SIG-M5 treated with dmso at 0.1 percent for 504 hours (cell line): Measurements from ENCODE around the gene GPX7.

Experiments used
- DNase-seq: peaks from one replicate; lab custom pipeline; 2025; ENCODE audit not compliant: unreplicated experiment; lab: John Stamatoyannopoulos, UW

Gene GPX7

GRCh38 chr1:52628614-52629324, 26.6 kb downstream of the GPX7 start:
- DNase-seq: no peak

DNA sequence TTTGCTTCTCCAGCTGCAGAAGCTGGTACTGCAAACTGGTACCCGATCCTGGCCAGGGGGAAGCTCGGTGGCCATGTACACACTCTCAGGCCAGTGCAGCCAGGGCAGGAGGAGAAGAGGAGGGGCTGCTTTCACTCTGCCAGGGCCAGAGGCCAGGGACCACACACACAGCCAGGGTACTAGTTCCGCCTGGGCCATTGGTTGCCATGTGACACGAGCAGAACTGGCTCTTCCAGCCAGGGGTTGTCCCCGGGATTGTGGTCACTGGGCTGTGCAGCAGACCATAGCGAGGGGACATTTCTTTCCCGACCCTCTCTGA, 27.1 kb downstream of the GPX7 start:
- DNase-seq: no peak

DNA sequence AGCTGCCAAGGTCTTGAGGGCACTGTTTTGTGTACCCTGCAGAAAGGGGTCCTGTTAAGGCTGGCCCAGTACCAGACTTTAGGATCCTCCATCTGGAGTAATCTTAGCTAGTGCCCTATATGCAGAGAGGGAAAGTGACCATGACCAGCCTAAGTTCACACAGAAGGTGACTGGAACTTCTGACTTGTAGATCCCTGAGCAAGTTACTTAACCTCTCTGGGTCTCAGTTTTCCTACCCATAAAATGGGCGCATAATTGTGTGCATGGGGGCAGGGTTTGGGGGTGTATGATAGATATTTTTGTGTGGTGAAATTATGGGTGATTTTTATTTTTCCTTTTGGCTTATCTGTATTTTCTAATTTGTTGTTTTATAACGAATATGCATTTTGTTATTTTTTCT, 27.5 kb downstream of the GPX7 start:
- no peak for DNase-seq

GRCh38 chr1:52631759-52632331, 29.7 kb downstream of the GPX7 start:
- DNase-seq: peak; percentile 88

DNA sequence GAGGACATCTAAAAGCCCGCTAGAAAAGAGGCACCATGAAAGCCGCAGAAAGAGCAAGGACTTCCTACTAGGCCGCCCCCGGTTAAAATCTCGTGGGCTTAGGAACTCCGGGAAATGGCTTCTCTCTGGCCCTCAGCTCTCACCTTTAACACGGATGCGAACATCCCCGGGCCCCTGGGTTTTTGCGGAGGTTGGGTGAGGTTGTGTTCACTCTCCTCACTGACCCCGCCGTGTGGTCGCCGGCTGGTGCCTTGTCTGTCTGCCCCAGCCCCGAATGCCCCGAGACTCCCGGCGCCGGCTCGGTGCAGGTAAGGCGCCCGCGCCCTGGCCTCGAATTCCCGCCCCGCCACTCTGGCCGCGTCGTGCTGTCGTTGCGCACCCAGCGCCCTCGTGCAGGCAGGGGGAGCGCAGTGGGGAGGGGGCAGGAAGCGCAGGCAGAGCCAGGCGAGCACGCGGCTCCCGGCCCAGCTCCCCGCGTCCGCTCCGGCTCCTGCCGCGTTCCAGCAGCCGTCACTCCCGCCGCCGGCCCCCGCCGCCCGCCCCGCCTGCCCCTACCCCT, 30.6 kb downstream of the GPX7 start, which contains the start of gene SHISAL2A:
SHISAL2A (plus strand) TSS at position 437 of the 559 bp plus-strand sequence. CDS start 326 bp downstream, outside the sequence.
- DNase-seq: peak; percentile 15

- no peak for DNase-seq
These were observed 31.2 kb downstream of the GPX7 start for GRCh38 chr1:52633291-52633754.

DNA sequence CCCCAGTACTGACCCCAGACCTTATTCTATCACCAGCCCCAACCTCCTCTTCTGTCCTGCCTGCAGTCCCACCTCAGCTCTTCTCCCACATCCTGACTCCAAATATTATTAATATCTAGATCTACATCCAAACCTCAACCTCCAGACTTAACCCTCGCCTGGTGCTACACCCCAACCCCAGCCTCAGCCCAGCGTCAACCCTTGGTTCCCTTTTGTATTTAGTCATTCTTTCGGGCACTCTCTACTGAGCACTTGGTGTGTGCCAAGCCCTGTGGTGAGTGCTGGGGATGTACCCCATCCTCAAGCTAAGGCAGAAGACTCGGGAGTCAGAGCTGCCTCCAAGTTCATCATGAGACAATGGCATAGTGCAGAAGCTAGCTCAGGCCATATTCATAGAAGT, 31.9 kb downstream of the GPX7 start:
- DNase-seq: peak; percentile 53

DNA sequence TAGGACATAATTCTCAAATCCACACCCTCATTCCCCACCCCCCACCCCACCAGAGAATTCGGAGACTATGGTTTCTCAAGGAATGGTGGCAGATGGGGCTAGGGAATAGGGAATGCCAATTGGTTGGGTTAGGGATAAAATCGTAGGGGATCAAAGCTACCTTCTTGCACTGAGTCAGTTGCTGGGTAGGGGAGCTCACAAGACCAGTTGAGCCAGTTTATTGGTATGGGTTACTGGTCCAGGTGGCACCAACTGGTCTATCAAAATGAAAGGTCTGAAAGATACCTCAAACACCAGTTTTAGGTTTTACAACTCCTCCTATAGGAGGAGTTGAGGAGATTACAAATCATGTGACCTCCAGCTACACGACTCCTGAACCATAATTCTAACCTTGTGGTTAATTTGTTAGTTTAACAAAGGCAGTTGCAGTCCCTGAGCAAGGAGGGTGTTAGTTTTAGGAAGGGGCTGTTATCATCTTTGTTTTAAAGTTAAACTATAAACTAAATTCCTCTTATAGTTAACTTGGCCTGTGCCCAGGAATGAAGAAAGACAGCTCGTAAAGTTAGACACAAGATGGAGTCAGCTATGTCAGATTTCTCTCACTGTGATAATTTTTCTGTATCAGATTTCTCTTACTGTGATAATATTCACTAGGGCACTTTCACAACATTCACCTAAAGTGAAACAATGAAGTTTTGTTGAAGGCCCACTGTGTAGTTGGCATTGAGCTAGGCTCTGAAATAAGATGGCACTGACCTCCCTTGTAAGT, 33.3 kb downstream of the GPX7 start:
- peak; percentile 28 for DNase-seq

DNA sequence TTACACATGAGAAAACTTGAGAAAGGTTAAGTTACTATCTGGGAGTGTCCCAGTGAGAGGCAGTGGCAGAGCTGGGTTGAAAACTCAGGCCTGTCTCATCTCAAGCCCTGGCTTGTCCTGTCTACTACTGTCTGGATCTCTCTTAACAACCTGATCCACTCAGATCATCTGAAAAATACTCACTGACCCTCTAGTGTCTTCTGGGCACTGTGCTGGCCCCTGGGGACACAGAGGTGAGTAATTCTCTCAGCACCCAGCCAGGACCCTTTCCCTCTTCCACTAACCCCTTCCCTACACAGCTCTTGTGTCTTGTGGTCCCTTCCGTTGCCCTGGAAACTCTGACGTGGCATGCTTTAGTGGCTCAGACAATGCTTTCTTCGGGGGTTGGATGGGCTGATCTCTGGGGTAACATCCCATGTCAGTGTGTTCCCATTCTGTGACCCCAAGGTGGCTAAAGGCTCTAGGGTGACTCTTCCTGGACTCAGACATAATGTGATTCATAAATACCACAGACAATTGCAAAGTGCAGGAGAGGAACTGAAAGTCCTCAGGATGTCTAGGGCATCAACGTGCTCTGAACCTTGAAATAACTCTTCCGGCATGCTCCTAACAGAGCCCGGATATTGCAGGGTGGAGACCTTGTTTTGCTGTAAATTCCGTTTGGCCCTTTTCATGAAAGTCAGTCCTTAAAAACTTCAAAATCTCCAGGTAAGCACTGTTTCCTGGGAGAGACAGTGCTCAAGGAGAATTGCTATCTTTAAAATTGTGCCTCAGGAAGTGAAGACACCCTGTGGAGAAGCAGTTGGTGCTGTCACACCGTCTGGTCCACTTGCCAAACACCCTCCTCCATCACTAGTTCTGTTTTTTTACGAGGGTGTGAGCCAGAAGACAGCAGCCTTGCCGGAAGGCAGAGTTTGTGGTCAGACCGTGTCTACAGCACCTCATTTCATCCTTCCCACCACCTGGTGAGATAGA, 34.8 kb downstream of the GPX7 start:
- DNase-seq: peak; percentile 98

DNA sequence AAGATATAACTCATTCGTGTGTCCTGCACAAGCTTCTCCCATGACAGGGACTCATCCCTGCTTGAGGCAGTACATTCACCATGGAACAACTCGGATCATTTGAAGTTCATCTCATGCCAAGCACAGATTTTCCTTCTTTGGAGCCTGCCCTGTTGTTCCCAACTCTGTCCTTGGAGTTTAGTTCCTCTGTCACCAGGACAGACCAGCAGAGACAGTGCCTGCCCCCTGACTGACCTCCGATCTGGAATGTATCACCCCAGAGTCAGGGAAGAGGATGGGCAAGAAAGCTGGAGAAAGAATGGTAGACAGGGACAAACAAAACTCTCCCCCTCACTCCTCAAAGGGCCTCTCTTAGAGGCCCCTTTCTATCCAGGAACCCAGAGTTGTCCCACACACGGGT, 35.8 kb downstream of the GPX7 start:
- DNase-seq: no peak

GRCh38 chr1:52640697-52641096, 38.5 kb downstream of the GPX7 start:
- DNase-seq: no peak

DNA sequence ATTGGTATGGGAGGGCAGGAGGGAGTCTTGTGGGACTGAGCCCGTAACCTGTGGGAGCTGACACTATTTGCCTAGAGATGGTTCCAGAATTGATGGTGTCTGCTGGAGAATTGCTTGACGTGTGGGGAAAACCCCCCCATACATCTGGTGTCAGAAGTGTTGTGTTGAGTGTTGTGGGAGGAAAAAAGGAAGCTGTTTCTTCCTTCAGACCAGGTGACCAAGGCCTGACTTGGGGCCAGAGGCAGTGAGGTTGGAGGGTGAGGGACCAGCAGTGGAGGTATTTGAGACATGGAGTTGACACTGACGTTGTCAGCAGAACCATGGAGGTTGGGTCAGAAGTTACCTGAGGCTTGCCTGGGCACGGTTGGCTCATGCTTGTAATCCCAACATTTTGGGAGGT, 39.1 kb downstream of the GPX7 start:
- no peak for DNase-seq

GRCh38 chr1:52645261-52645660, 43.1 kb downstream of the GPX7 start:
- no peak for DNase-seq

GRCh38 chr1:52651904-52652303, 49.7 kb downstream of the GPX7 start:
- no peak for DNase-seq

DNA sequence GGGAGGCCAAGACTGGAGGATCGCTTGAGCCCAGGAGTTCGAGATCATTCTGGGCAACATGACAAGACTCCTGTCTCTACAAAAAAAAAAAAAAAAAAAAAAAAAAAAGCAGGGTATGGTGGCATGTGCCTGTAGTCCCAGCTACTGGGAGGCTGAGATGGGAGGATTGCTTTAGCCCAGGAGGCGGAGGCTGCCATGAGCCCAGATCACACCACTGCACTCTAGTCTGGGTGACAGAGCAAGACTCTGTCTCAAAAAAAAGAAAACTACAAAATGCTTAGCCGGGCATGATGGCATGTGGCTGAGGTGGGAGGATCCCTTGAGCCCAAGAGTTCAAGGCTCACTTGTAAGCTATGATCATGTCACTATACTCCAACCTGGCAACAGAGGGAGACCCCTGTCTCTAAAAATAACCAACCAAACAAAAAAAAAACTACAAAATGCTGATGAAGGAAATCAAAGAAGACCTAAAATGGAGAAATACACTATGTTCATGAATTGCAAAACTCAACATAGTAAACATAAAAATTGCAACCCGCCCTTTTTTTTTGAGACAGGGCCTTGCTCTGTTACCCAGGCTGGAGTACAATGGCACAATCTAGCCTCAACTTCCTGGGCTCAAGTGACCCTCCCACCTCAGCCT, 51.2 kb downstream of the GPX7 start:
- no peak for DNase-seq

DNA sequence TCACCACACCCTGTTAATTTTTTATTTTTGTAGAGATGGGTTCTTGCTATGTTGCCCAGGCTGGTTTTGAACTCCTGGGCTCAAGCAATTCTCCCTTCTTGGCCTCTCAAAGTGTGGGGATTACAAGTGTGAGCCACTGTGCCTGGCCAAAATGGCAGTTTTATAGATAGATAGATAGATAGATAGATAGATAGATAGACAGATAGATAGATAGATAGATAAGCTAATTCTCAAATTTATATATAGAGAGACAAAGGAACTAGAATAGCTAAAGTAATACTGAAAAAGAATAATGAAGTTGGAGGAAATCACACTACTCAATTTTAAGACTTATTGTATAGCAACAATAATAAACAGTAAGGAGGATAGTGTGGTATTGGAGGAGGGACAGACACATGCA, 51.9 kb downstream of the GPX7 start:
- no peak for DNase-seq

DNA sequence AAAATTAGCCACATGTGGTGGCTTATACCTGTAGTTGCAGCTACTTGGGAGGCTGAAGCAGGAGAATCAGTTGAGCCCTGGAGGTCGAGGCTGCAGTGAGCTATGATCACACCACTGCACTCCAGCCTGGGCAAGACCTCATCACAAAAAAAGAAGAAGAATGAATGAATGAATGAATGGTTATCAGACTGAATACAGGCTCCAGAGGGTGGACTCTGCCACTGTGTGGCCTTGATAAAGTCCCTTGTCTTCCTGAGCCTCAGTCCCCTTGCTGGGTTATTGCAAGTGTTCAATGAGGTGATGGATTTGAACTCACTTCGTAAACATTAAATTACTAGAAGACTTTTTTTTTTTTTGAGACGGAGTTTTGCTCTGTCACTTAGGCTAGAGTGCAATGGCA, 55.5 kb downstream of the GPX7 start:
- DNase-seq: no peak
